Sigmoid colon (tissue), 7 donors: ENCODE measurements around the gene ZFR2. TPM values are rescaled to one million over a fixed set of nuclear protein-coding genes. Genes with fewer than 3 reads are reported as not detected.

Experiments
- DNase-seq: peaks from one replicate; pipeline ENCODE4 v3.0.0-alpha.2; 2019
- H3K27ac ChIP-seq, 4 donors: fragments of 200-600 bp; sonication (generic); one replicate each; pipeline ENCODE4 v1.5.1; 2016 to 2019; ENCODE audit warnings: mild to moderate bottlenecking in 1 of 4
- H3K27me3 ChIP-seq, 3 donors: fragments of 200-600 bp; sonication (generic); one replicate each; pipeline ENCODE4 v1.5.1; 2019; ENCODE audit warnings: mild to moderate bottlenecking in 1 of 3
- H3K36me3 ChIP-seq, 4 donors: fragments of 200-600 bp; sonication (generic); one replicate each; pipeline ENCODE4 v1.5.1; 2016 to 2019
- H3K4me1 ChIP-seq, 4 donors: fragments of 200-600 bp; sonication (generic); one replicate each; pipeline ENCODE4 v1.5.1; 2017 to 2019
- H3K4me3 ChIP-seq, 4 donors: fragments of 200-600 bp; sonication (generic); one replicate each; pipeline ENCODE4 v1.5.1; 2017 to 2019; ENCODE audit warnings: mild to moderate bottlenecking in 2 of 4, moderate library complexity in 1 of 4
- H3K9me3 ChIP-seq, 4 donors: fragments of 200-600 bp in 3 of 4; sonication (generic) in 3 of 4; one replicate each; pipeline versions ENCODE4 v1.5.1 to v1.6.1; 2013 to 2019
- CTCF ChIP-seq, 4 experiments: fragments of 450-650 bp in 3 of 4; fragments of 200-600 bp in 1 of 4; IDR thresholded peaks; one replicate each; pipeline ENCODE4 v1.5.1; 2016 to 2019; ENCODE audit warnings: antibody characterized with exemption in 4 of 4, mild to moderate bottlenecking in 3 of 4, moderate library complexity in 2 of 4
- EP300 ChIP-seq, 4 donors: sonication (generic); formaldehyde crosslinking; IDR thresholded peaks; one replicate each; pipeline ENCODE4 v1.6.1; 2017; ENCODE audit warnings: antibody characterized with exemption in 4 of 4
- POLR2A ChIP-seq, 2 donors: fragments of 450-650 bp; IDR thresholded peaks; one replicate each; pipeline ENCODE4 v1.6.1; 2016; ENCODE audit warnings: antibody characterized with exemption in 2 of 2, mild to moderate bottlenecking in 2 of 2, moderate library complexity in 2 of 2
- POLR2AphosphoS5 ChIP-seq, 4 donors: sonication (generic); formaldehyde crosslinking; IDR thresholded peaks; one replicate each; pipeline ENCODE4 v1.6.1; 2017; ENCODE audit warnings: antibody characterized with exemption in 4 of 4
- WGBS, 2 donors: extraction: QIAGEN DNeasy Blood & Tissue Kit; methylation state at CpG; one replicate each; pipeline ENCODE4 v1.1.7; 2013; 5-methylcytosine and 5-hydroxymethylcytosine counted together
- intact Hi-C: fragments of 100-400 bp; cut with DNase I; formaldehyde crosslinking; loops from one replicate; pipeline ENCODE4 v1.15.1; 2023
- polyA plus RNA-seq, 3 donors: library from polyadenylated mRNA; stranded (reverse); fragments of 200-250 nt; gene quantifications; one replicate each; pipeline ENCODE4 v1.2.3, GENCODE V29; 2013
- total RNA-seq, 4 donors: library from RNA; depleted of rRNA; stranded (reverse); fragments of >200 nt; gene quantifications; one replicate each; pipeline ENCODE4 v1.1.0, GENCODE V29; 2016
- donor health status: healthy with polysubstance abuse.
- donor health status: Bipolar disorder and iron deficiency.
- donor health status: healthy.

Gene ZFR2
- total and polyA plus RNA-seq, 7 donors: under 0.01 to 1.2 (median 0.47) TPM; not detected in 3

DNA sequence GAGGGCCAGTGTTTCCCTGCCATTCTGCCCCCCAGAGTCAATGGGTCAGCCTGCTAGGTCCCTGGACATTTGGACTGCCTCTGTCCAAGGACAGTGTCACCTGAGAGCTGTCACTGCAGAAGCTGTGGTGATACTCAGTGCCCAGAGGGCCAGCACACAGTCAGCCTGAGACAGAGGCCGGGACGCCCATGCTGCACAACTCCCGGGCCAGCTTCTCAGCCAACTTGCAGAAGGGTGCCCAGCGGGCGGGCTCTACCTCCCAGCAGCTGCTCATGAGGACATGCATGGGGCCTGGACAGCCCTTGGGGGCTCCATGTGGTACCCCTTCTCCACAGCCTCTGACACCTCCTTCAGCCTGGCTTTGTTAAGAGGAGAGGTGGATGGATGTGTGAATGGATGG lies 93.0 kb downstream of the ZFR2 start:
- Histone ChIP-seq H3K4me3 (no peak overlapping the region), H3K36me3 (no peaks in the 10 kb centered on the region), H3K9me3 (peaks cover 0 to 3% (median under 1%) of the 10 kb centered on the region in 4 donors), H3K4me1 (no peaks in the 10 kb centered on the region), H3K27me3 (peaks cover 0 to 10% (median 0%) of the 10 kb centered on the region in 3 donors), H3K27ac (no peak overlapping the region)
- WGBS, 2 donors: 81 to 93% methylated on average over 5 of the region's 5 CpGs
- TF ChIP-seq CTCF (IDR thresholded peaks at IDR 0.05): no peak
- no peak for TF ChIP-seq POLR2AphosphoS5 (IDR thresholded peaks at IDR 0.05)
- TF ChIP-seq POLR2A (IDR thresholded peaks at IDR 0.05): no peak
- no peak for TF ChIP-seq EP300 (IDR thresholded peaks at IDR 0.05)
- DNase-seq: no peak
- intact Hi-C loops: no loop called here

GRCh38 chr19:3775374-3775711 lies 93.5 kb downstream of the ZFR2 start:
- intact Hi-C loops: no loop called here
- WGBS, 2 donors: 62 to 78% methylated on average over 2 of the region's 2 CpGs
- H3K27ac ChIP-seq: no peak overlapping the region
- no peak for DNase-seq
- H3K4me1 ChIP-seq: no peaks in the 10 kb centered on the region
- no peaks in the 10 kb centered on the region for H3K36me3 ChIP-seq
- TF ChIP-seq POLR2AphosphoS5 (IDR thresholded peaks at IDR 0.05) (no peak), CTCF (IDR thresholded peaks at IDR 0.05) (no peak), EP300 (IDR thresholded peaks at IDR 0.05) (no peak), POLR2A (IDR thresholded peaks at IDR 0.05) (no peak)
- H3K27me3 ChIP-seq: peaks cover 0 to 10% (median 0%) of the 10 kb centered on the region in 3 donors
- H3K9me3 ChIP-seq: no peaks in the 10 kb centered on the region
- no peak overlapping the region for H3K4me3 ChIP-seq

DNA sequence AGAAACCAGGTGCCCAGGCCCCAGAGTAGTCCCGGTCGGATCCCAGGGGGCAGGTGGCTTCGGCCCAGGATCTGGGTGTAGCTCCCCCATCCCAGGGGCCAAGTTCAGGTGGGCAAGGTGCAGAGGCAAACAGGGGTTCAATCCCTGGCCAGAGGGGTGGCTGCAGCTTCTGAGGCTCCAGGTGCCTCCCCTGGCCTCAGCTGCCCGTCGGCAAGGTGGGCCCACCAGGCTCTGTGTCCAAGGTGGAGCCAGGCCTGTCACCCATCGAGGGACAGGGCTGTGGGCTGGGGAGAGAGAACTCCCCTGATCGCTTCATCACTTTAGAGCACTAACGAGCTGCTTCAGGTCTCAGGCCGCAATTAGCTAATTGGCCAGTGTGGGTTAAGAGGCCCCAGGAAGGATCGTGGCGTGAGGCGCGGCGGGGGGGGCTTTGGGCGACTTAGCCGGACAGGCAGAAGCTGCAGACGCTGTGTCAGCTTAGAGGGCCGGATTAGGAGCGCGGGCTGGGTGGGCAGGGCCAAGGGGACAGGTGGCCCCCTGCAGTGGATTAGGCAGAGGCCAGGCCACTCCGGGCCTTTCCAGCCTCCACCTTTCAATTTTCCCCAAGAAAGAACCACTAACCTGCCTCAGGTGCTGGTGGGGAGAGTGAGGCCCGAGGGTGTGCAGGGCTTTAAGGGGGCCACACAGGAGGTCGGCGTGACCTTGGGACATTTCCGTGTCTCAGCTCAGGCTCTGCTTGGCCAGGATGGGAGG lies 94.0 kb downstream of the ZFR2 start:
- Histone ChIP-seq H3K4me3 (no peak overlapping the region), H3K9me3 (no peaks in the 10 kb centered on the region), H3K27ac (no peak overlapping the region), H3K36me3 (no peaks in the 10 kb centered on the region), H3K4me1 (no peaks in the 10 kb centered on the region), H3K27me3 (peaks cover 0 to 10% (median 0%) of the 10 kb centered on the region in 3 donors)
- no peak for DNase-seq
- WGBS, 2 donors: 66 to 68% methylated on average over 25 of the region's 25 CpGs
- no peak for TF ChIP-seq EP300 (IDR thresholded peaks at IDR 0.05)
- no peak for TF ChIP-seq CTCF (IDR thresholded peaks at IDR 0.05)
- TF ChIP-seq POLR2AphosphoS5 (IDR thresholded peaks at IDR 0.05): no peak
- TF ChIP-seq POLR2A (IDR thresholded peaks at IDR 0.05): no peak
- intact Hi-C loops: no loop called here

- peaks cover 0 to 10% (median 0%) of the 10 kb centered on the region in 3 donors for H3K27me3 ChIP-seq
- no peak overlapping the region for H3K4me3 ChIP-seq
- TF ChIP-seq CTCF (IDR thresholded peaks at IDR 0.05) (no peak), POLR2AphosphoS5 (IDR thresholded peaks at IDR 0.05) (no peak), EP300 (IDR thresholded peaks at IDR 0.05) (no peak), POLR2A (IDR thresholded peaks at IDR 0.05) (no peak)
- H3K27ac ChIP-seq: no peak overlapping the region
- DNase-seq: no peak
- peaks cover 0 to 3% (median 0%) of the 10 kb centered on the region in 4 donors for H3K36me3 ChIP-seq
- 76 to 88% methylated on average over 12 of the region's 12 CpGs for WGBS, 2 donors
- no peaks in the 10 kb centered on the region for H3K9me3 ChIP-seq
- intact Hi-C loops: no loop called here
- no peaks in the 10 kb centered on the region for H3K4me1 ChIP-seq
Measured at GRCh38 chr19:3773814-3774515, 94.9 kb downstream of the ZFR2 start.
